ENCODE data around the gene RDH8.

RDH8 gene

DNA sequence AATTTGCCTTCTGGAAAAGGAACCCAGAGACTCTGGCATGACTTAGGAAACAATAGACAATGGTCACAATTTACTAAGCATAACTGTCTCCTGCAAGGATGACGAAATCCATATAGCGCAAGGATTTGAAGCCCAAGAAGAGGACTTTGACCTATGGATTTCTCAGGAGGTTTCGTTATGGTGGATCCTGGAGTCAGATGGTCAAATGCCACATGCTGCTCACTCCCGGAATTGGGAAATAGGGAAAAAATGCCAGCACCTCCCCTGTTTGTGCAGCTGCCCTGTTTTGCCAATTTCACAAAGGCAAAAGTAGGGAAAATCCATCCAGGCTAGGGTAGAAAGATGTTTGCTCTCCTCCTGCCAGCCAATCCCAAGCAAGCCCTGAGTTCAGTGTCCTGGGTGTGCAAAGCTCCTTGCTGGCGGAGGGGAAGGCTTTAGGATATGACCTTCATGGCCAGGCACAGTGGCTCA lies 23.4 kb downstream of the RDH8 start:
- no peak for DNase-seq (ENCODE audit: extremely low read depth in 1 of 2, low read depth in 1 of 2)

GRCh38 chr19:10037367-10037766 lies 24.1 kb downstream of the RDH8 start:
- DNase-seq (ENCODE audit: extremely low read depth in 1 of 2, low read depth in 1 of 2): no peak

GRCh38 chr19:10037809-10038208 lies 24.5 kb downstream of the RDH8 start:
- DNase-seq (ENCODE audit: extremely low read depth in 1 of 2, low read depth in 1 of 2): no peak

DNA sequence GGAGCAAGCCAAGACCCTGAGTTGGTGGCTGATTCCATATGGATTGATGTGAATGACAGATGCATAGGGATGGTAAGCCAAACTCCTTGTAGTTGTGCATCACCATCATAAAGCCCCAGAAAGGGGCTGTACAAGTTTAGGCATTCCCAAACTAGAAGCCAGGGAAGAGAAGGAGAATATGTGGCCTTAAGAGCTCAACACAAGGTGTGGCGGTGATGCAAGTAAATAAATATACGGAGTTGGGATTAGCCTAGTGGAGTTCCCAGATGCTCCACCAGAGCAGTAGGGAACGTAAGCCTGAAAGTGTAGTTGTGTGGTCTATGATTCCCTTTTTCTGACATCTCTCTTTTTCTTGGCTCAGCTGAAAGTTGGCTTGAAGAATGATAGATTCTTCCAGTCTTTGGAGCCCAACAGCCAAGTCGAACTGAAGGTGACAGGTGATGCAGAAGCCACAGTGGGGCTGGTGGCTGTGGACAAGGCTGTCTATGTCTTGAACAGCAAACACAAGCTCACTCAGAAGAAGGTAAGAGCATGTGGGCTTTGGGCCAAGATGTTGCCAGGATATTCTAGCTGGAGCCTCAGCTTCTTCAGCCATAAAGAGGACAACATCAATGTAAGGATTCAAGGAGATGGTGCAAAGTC lies 30.1 kb downstream of the RDH8 start:
- DNase-seq (ENCODE audit: extremely low read depth in 1 of 2, low read depth in 1 of 2): no peak

DNA sequence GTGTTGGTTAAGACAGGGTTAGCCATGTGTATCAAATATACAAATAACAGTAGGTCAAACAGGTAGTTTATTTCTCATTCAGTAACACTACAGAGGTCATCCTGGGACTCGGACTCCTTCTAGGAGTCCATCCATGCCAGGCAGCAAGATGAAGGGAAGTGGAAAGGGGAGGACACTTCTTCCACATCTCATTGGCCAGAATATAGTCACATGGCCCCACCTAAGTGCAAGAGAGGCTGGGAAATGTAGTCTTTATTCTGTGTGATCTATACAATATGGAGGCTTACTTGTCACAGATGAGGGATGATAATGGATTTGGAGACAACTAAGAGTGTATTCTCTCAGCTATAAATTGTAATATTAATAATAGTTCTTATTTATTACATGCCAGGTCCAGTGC lies 31.1 kb downstream of the RDH8 start:
- no peak for DNase-seq (ENCODE audit: extremely low read depth in 1 of 2, low read depth in 1 of 2)

- no peak for DNase-seq (ENCODE audit: extremely low read depth in 1 of 2, low read depth in 1 of 2)
Measured at GRCh38 chr19:10045371-10045770, 32.1 kb downstream of the RDH8 start.

DNA sequence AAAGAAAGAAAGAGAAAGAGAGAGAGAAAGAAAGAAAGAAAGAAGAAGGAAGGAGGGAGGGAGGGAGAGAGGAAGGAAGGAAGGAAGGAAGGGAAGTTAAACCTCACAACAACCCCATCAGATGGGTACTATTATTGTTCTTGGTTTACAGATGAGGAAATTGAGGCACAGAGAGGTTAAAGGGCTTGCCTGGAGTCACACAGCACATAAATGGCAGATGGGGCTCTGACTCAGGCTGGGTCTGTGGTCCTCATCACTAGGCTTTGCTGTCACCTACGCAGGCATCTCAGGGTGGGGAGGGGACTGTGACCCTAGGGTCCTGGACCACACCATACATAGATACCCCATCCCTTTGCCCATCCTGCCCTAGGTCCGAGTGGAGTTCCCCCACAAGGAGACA lies 36.3 kb downstream of the RDH8 start:
- DNase-seq (ENCODE audit: extremely low read depth in 1 of 2, low read depth in 1 of 2): no peak

DNA sequence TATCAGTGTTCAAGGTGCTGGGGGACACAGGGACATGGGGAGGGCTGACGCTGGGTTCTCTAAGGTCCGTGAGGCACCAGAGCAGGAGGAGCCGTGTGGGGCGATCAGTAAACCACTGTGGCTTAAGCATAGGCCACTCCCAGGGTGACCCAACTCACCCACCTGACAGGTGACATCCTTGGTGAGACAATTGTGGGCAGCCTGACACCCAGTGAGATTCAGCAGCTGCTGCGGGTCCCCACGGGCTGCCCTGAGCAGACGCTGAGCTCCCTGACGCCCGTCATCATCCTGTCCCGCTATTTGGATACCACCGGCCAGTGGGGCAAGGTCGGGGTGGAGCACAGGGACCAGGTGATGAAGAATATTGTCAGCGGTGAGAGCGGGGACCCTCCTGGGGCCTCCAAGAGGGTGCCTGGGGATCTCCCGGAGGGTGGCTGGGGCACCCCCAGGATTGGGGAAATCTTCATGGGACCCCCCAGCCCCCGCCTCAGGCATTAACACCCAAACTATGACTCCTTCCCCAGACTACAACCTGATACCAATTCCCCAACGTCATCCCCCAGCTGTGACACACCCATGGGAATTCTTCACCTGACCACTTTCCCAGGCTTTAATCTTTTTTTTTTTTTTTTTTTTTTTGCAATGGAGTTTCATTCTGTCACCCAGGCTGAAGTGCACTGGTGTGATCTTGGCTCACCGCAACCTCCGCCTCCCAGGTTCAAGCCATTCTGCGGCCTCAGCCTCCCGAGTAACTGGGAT lies 39.5 kb downstream of the RDH8 start:
- DNase-seq (ENCODE audit: extremely low read depth in 1 of 2, low read depth in 1 of 2): no peak

DNA sequence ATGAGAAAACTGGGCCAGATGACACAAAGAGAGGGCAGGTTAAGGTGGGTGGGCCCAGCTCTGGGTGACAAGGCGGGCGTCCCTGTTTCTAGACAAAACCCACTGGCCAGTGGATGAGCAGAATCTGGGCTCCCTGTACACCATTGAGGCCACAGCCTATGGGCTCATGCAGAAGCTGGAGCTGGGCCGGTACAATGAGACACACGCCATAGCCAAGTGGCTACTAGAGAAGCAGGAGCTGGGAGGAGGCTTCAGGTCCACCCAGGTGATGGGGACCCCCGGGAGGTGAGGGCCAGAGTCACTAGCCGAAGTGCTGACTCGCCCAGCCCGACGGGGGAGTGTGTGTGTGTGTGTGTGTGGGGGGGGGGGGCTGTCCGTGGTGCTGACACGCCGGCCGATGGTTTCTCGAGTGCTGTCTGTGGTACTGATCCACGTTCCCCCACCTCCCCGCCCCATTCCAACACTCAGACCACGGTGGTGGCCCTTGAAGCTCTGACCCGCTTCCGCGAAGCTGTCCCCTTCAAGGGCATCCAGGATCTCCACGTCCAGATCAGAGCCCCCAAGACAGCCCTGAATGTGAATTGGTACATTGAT lies 48.5 kb downstream of the RDH8 start:
- no peak for DNase-seq (ENCODE audit: extremely low read depth in 1 of 2, low read depth in 1 of 2)

GRCh38 chr19:10068205-10068604 lies 54.9 kb downstream of the RDH8 start:
- no peak for DNase-seq (ENCODE audit: extremely low read depth in 1 of 2, low read depth in 1 of 2)

DNA sequence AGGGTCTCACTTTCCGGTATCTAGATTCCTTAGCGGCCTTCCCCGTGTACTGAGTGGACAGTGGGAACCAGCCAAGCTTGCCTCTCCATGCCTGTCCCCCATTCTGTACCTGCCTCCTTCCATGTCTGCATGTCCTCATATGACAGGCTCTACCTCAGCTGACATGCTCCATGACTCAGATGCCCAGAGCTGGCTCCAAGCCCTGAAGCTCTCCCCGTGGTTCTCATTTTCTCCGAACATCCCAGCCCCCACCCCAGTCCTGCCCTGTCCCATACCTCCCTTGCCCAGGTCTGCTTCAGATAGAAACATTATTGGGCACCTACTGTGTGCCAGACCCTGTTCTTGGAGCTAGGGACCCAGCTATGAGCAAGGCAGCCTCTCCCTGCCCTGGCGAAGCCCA lies 55.8 kb downstream of the RDH8 start:
- DNase-seq (ENCODE audit: extremely low read depth in 1 of 2, low read depth in 1 of 2): no peak

- DNase-seq (ENCODE audit: extremely low read depth in 1 of 2, low read depth in 1 of 2): no peak
Measured at GRCh38 chr19:10070730-10071446, 57.6 kb downstream of the RDH8 start.

Measured in activated CD8-positive, alpha-beta memory T cell treated with anti-CD3 and anti-CD28 coated beads for 1 hour (primary cell).